HG03460 (cell line): Measurements from ENCODE around the gene C19orf12.
"Not testable (repeated sequence)": the region's sequence is repeated elsewhere in the genome, so short reads cannot be mapped to it uniquely, and the experiment has no call there.

ENCODE experiments used
- ATAC-seq: cut with Tn5 transposase; IDR thresholded peaks from one replicate; pipeline ENCODE4 v1.9.1; 2021; ENCODE audit not compliant: unreplicated experiment

Gene C19orf12

DNA sequence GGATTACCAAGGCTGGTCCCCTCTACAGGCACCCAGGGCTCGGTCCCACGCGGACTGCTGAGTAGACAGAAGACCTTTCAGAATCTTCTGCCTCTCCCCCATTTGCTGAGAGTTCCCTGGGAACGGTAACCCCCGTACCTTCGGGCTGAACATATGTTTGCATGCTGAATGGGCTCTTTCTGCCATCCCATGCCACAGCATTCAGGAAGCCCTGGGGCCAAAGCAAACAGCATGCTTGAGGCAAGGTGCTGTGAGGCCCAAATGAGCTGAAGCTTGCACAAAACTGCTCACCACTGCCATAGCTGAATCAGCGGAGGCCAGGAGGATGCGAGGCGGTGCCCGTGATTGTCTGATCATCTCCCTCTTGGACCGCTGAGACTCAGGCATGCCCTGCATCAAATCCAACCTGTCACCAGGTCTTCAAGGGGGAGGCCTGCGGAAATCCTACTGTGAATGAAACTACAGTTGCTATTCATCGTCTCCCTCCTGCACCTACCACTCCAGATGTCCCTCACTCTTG is 16.3 kb upstream of the C19orf12 start:
- ATAC-seq, result no peak

DNA sequence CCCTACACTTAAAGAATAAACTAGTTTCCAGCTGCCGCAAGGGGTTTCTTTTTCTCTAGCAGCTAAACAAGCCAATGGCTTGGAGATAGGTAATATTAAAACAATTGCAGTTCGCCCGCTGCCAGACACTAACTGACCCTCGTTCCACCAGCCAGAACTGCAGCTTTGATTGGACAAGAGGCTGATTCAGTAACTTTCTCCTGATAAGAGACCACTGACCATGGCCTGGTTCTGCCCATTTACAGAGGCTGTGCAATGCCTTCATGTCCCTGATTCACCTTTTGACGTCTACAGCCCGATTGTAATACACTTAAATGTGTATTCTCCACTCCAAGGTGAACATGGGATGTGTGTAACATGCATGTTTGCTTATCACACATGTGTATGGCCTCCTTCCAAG is 12.8 kb upstream of the C19orf12 start:
- no peak for ATAC-seq

DNA sequence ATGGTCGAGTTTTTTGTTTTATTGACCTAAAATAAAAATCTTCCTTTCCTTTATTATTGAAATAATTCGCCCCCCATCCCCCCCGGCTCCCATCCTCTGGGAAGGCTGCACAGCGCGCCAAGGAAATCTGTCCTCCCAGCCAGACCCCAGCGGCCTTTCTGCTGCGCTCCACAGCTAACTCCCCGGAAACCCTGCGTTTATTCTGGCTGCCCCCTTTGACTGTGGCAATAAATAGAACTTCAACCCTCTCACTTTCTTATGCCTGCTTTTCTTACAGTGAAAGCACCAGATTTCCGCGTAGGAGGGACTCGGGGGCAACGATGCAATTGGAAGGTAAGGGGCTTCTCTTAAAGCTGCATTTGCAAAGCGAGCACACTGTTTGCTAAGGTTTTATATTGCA is 9.7 kb upstream of the C19orf12 start:
- no peak for ATAC-seq

DNA sequence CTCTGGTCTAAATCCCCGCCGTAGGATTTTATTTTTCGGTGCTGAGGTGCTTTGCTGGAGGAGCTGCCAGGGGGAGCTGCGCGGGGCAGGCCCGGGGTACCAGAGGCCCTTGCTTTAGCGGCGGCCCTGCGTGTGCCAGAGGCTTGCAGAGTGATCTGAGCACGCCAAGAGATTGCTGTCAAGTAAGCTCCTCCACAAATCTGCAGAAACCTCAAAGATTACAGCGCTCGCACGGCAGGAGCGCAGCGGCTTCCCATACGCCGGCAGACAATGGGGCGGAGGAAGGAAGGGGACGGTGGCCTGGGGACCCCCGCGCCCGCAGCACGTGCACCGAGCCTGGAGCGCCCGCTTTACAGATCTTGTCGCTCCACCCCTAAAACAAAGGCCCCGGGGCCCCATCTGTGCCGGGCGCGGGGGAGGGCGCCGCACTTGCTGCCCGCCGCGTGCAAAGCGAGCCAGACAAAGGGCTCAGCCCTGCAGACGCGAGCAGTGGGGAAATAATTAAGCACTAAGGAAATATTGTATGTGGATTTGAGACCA is 9.1 kb upstream of the C19orf12 start:
- ATAC-seq, result no peak

DNA sequence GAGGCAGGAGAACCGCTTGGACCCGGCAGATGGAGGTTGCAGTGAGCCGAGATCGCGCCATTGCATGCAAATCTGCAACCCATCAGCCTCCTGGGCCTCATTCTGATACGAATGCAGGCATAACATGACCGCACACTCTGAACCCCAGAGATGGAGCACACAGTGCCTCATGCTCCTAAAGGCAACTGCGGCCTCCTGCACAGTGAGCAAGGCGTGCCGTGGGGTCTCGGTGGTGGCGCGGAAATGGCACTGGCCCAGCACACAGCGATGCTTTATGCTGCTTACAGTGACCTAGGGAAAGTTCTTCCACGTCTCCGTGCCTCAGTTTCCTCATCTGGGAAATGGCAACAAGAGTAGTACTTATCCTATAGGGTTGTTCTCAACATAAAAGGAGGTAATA is 2.0 kb upstream of the C19orf12 start:
- no peak for ATAC-seq

DNA sequence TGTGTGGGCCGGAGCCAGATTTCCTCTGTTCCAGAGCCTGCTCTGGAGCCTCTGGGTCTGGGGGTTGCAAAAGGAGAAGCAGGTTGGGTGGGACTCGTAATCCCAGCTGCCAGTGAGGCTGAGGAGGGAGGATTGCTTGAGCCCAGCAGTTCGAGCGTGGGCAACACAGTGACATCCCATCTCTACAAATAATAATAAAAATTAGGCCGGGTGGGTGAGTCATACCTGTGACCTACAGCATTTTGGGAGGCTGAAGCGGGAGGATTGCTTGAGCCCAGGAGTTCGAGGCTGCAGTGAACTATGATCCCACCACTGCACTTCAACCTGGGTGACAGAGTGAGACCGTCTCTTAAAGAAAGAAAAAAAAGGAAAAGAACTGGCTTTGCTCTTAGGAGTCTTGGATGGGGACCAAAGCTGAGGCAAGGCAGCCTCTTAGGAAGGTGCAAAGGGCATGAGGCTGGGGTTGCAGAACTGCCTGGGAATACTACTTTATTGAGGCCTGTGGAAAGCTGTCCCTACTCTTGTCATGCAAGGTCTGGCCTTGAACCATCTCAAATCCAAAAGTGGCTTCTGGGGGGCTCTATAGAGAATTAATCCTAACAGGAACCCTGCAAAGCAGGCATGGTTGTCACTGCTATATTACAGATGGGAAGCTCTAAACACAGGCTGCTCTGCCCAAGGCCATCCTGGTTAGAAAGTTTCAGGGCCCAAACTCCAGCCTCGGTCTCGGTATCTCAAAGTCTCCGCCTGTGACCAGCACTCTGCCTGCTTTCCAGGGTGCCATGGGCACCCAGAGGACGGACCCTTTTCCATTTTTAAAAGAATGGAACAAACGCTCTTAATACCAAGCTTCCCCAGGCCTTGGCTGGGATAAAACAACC is 880 bp upstream of the C19orf12 start:
- peak; percentile 11 for ATAC-seq

DNA sequence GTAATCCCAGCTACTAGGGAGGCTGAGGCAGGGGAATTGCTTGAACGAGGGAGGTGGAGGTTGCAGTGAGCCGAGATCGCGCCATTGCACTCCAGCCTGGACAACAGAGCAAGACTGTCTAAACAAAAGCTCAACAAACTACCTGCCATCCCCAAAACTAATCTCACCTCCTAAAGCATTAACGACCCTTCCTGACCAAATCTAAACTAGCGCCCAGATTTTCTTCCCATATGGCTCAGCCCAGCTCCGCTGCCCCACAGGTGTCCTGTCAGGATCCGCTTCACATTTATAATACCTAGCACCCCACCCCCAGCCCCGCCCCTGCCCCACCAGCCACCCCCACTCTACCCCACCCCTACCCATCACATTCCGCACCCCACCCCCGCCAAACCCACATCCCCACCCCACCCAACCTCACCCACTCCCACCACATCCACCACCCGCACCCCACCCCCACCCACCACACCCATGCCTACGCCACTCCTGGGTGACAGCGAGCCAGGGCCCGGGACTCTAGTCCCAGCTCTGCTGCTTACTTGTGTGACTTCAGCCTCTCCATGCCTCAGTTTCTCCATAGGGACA is 599 bp downstream of the C19orf12 start:
- ATAC-seq, result peak; percentile 6

DNA sequence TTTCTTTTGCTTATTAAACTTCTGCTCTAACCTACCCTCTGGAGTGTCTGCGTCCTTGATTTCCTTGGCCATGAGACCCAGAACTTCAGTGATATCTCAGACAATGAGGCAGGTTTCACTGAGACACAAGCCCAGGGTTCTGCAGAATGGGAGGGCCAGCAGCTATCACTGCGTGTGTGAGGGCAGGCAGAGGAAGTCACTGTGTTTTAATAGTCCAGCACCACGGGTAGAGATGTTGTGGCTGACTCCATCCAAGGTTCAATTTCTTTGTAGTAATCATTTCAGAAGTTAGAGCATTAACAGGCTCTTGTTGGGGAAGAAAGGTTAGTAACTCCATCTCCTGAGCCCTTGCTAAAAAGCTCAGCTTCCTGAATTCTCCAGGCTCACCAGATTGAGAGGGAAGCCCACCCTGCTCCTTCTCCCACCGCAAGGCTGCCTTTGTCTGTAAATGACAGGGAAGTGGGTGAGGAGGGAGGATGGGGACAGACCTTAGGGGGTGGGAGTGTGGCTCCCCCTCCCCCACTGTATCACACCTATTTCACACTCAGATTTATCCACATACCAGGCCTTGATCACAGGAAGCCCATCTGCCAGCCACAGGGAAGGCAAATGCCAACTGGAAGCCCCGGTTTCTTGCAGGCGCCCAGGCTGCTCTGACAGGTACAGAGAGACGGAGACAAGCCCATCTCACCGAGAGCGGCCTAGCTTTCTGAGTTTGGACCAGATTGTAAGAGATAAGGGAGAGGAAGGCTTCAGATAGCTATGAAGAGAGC is 2.1 kb downstream of the C19orf12 start:
- ATAC-seq, result no peak

DNA sequence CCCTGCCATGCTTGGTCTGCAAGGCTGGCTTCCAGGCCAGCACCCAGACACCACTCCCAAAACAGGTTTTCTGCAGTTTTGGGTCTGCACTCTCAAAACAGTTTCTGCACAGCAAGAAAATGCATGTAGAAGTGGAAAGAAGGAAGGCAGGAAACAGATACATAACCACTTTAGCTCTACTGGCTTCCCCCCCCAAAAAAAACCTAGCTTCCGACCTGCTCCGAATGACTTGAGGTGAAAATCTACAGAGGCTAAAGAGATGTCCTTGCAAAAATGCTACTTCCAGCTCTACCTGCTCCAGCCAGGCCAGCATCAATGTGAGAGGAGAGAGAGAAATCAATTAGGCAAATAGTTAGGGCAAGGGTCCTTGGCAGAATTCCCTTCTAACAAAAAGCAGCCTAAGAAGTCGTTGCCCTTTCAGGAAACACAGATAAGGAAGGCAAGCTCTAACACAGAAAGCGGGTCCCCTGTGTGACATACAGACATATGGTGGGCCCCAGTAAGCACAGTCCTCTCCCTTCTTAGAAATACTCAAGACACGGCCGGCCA is 3.4 kb downstream of the C19orf12 start:
- ATAC-seq, result no peak

DNA sequence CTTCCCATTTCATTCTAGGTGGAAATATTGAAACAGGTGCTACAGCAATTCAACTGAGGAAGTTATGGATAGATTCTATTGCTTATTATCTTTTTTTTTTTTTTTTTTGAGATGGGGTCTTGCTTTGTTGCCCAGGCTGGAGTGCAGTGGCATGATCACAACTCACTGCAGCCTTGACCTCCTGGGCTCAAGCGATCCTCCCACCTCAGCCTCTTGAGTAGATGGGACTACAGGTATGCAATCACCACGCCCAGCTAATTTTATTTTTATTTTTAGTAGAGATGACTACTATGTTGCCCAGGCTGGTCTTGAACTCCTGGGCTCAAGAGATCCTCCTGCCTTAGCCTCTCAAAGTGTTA is 5.6 kb downstream of the C19orf12 start:
- not testable (repeated sequence) for ATAC-seq

DNA sequence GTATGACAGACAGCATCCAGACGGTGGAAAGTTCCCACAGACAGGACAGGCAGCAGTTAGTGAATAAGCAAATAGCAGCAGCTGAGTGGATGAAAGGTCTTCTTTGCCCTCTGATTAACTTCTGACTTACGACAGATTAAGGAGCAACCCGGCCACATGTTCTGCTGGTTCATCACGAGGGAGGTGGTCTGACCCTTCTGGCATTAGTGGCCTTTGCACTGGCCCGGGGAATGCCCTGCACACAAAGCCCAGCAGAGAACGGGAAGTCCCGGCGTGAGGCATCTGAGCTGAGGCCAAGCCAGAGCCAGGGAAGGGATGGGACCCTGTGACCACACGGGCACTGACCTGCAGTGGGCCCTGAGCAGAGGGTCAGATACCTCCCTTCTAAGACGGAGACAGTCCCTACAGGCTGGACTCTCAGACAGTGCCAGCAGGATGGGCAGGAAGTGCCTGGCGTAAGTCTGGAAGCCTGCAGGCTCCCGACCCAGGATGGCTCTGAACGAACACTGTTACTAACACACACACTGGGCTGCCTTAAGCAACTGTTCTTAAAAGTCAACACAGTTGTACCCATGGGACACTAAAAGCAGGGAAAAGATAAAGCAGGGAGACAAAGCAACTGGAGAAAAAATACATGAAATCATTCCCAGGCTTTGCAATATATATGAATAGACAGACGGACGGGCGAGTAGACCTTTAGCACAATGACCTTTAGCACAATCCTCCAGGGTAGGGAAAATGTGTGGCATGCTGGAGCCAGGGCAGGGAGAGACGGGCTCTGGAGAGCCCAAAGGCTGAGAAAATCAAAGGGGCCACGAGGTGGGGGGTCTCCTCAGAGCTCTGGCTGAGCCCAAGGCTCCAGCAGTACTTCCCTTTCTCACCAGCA is 6.3 kb downstream of the C19orf12 start:
- no peak for ATAC-seq

DNA sequence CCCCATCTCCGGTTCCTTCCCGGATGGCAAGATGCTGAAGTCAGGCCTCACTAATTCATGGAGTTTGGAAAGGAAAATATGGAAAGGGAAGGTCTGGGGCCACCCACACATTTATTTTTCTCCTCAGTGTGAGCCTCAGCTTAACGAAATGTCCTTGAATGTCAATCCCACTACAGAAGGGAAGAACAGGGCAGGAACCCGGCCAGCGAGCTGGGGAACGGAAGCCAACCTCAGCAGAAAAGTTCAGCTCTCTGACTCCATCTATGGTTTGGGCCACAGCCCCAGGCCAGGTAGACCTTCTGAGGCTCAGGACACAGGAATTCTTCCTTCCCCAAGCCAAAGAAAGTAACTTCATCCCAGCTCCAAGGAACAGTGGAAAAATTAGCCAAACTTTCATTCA is 8.4 kb downstream of the C19orf12 start:
- no peak for ATAC-seq

DNA sequence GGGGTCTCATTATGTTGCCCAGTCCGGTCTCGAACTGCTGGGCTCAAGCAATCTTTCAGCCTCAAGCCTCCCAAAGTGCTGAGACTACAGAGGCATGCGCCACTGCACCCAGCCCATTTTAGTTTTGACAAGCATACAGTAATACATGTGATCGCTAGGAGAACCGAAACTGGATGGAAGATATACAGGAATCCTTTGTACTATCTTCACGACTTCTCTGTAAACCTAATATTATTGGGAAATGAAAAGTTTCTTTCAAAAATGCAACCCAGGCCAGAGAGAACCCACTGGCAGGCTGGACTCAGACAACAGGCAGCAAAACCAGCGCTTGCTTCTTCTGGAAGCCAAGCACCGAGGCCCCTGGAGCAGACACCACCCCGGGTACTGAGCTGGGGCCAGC is 9.4 kb downstream of the C19orf12 start:
- no peak for ATAC-seq

DNA sequence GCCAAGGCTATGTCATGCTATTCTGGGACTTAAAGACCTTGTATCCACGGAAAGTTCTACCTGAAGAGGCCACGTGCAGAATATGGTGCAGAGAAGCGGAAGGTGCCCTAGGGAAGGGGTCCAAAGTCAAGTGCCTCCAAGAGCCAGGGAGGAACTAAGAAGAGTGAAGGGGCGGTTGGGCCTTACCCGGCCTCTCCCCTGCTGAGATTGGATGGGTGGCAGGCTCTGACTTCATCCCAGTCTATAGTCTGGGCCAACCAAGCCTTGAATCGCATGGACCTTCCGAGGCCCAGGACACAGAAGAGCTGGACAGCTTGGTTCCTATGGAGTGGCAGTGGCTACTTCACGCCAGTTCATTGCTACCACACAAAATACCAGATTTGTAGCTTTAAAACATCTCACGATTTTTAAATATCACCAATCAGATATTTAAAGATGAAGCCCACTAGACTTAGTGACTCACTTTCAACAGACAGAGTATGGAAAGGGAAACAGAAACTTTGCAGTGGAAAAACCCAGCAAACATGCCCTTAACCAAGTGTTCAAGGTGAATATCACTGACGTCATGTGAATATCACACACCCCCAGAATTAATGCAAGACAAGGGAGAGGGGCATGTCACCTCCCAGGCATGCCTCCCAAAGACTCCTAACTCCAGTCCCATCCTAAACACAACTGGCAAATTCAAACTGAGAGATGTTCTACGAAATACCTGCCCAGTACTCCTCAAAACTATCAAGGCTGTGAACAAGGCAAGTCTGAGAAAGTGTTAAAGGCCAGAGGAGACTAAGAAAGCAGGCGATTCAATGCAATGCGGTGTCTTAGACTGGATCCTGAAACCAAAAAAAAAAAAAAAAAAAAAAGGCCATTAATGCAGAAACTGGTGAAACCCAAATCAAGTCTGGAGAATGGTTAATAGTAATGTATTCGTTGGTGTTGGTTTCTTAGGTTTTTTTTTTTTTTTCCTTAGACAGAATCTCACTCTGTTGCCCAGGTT is 10.2 kb downstream of the C19orf12 start:
- ATAC-seq, result no peak

DNA sequence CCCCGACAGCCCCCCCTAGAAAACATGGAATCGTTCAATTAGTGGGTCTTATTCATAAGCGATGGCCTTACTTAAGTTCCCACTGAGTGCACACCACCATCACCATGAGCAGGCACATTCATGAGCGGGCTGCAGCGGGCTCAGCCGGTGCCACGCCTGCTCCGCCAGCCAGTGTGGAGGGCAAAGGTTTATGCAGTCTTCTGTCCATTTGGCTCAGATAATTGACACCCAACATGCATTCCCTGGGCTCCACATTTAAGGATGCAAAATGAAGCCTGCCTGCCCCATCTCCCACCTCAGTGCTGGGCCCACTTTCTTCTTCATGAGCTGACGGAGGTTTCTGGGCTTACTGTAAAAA is 12.1 kb downstream of the C19orf12 start:
- no peak for ATAC-seq

DNA sequence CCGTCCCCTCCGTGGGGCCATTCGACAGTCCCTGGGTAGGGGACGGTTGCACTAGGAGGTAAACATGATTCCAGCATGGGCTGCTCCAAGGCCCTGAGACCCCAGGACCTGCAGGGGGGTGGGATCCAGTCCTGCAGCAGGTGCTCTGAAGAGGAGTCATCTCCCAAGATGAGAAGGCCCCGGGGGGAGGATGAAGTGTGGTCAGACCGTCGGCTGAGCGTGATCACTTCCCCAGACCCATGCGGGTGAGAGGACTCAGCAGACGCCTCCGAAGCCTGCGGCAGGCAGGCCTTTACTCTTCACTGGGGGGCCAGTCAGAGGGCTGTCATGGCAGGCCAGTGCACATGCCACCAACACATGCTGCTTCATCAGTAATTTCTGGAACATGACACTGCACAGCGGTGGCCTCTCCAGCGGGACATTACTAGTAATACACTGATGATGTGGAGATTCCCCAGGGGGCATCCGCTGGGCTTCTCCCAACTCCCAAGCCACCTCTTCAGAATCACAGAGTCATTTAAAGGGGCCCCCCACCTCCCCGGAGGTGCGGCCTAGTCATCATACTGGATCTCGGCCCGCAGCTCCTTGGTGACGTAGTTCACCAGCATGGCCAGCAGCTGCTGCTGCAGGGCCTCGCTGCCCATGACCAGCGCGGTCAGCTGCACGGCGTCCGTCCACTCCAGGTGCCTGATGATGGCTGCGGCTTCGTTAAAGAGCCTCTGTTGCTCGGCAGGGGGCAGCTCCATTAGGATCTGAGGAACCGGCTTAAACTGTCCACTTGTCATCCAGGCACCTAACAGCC is 12.7 kb downstream of the C19orf12 start:
- ATAC-seq, result no peak

DNA sequence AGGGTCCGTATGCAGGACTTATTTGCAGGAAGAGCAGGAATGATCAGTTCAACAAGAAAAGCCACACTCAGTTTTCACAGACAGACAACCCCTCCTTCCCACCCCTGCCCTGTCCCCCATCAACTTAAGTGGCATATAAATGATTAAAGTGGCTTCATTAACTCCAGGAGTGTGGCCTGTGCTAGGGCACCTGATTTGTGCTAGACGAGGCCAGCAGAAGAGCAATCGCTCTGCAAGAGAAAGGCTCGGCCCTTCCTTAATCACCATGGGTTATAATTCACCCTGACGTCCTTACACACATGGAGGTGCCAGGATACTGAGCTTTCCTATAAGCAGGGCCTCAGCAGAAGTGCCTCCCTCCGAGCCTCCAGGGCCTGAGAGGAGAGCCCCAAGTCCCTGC is 14.6 kb downstream of the C19orf12 start:
- ATAC-seq, result no peak

DNA sequence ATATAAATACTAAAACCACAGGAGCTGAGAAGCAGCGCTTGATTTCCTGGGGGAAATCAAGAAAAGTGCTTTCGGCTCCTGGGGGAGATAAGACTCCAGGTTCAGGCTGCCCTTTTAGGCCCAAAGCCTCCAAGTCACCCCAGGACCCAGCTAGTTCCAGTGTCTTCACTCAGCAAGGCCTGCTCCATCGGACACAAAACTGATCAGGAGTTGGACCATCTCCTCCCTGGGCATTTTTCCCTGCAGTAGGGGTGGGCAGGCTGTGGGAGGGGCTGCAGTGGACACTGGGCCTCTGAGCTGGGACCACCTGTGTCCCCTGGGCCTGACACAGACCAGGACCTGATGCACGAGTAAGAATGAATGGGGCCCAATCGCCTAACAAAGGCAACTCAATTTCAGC is 15.2 kb downstream of the C19orf12 start:
- ATAC-seq, result no peak
